Tibial artery (tissue), 4 donors: ENCODE data around the gene POLRMT.
"Not testable (repeated sequence)": the region's sequence is repeated elsewhere in the genome, so short reads cannot be mapped to it uniquely, and the experiment has no call there.

Experiments
- DNase-seq, 2 donors: peaks; one replicate each; pipeline ENCODE4 v3.0.0-alpha.2; 2019
- H3K27ac ChIP-seq, 2 donors: fragments of 200-600 bp; sonication (generic) in 1 of 2; 1 replicate in 1 of 2; 2 replicates in 1 of 2; pipeline ENCODE4 v1.5.1; 2018 to 2019; ENCODE audit warnings: mild to moderate bottlenecking in 1 of 2
- H3K27me3 ChIP-seq, 2 donors: fragments of 200-600 bp; sonication (generic) in 1 of 2; one replicate each; pipeline versions ENCODE4 v1.5.1 to v1.6.0; 2016 to 2019
- H3K36me3 ChIP-seq, 3 donors: fragments of 200-600 bp; sonication (generic) in 2 of 3; one replicate each; pipeline ENCODE4 v1.5.1; 2016 to 2019; ENCODE audit warnings: mild to moderate bottlenecking in 2 of 3
- H3K4me1 ChIP-seq, 4 donors: fragments of 200-600 bp; sonication (generic) in 2 of 4; 1 replicate in 3 of 4; 2 replicates in 1 of 4; pipeline ENCODE4 v1.5.1; 2016 to 2019
- H3K4me3 ChIP-seq, 2 donors: fragments of 200-600 bp; sonication (generic) in 1 of 2; 1 replicate in 1 of 2; 2 replicates in 1 of 2; pipeline ENCODE4 v1.5.1; 2018 to 2019; ENCODE audit warnings: mild to moderate bottlenecking in 2 of 2
- H3K9me3 ChIP-seq, 3 donors: fragments of 200-600 bp; sonication (generic) in 1 of 3; one replicate each; pipeline ENCODE4 v1.5.1; 2016 to 2019
- intact Hi-C: fragments of 100-400 bp; cut with DNase I; formaldehyde crosslinking; loops from one replicate; pipeline ENCODE4 v1.15.0; 2023; ENCODE audit warnings: low total_unique reads
- TF ChIP-seq, protein P1 (sequence below), 2 experiments: fragments of 200-600 bp in 1 of 2; fragments of 450-650 bp in 1 of 2; IDR thresholded peaks; one replicate each; pipeline ENCODE4 v1.5.1; 2017 to 2019; ENCODE audit warnings: antibody characterized with exemption in 2 of 2, mild to moderate bottlenecking in 1 of 2, moderate library complexity in 1 of 2

The POLRMT gene

DNA sequence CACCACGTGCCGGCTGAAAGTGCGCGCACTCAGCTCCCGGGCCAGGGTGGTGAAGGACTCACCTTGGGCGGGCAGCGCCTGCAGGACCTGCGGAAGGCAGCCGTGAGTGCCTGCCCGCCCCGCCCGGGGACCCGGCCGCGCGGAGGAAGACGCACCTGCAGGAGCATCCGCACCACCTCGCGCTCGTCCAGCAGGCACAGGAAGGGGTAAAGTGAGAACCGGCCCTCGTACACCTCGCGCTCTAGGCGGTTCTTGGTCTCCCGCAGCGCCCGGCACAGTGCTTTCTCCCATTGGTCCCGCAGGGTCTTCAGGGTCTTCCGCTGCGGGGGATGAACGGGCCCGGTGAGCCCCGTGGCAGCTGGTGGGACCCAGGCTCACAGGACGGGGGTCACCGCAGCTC is 10.7 kb downstream of the POLRMT start:
- Histone ChIP-seq H3K27ac (no peak overlapping the region), H3K4me3 (no peak overlapping the region), H3K4me1 (no peaks in the 10 kb centered on the region), H3K9me3 (no peaks in the 10 kb centered on the region), H3K27me3 (peaks cover 0 to 10% of the 10 kb centered on the region in 2 donors), H3K36me3 (peaks cover 62 to 94% (median 79%) of the 10 kb centered on the region in 3 donors)
- TF ChIP-seq, protein P1, sequence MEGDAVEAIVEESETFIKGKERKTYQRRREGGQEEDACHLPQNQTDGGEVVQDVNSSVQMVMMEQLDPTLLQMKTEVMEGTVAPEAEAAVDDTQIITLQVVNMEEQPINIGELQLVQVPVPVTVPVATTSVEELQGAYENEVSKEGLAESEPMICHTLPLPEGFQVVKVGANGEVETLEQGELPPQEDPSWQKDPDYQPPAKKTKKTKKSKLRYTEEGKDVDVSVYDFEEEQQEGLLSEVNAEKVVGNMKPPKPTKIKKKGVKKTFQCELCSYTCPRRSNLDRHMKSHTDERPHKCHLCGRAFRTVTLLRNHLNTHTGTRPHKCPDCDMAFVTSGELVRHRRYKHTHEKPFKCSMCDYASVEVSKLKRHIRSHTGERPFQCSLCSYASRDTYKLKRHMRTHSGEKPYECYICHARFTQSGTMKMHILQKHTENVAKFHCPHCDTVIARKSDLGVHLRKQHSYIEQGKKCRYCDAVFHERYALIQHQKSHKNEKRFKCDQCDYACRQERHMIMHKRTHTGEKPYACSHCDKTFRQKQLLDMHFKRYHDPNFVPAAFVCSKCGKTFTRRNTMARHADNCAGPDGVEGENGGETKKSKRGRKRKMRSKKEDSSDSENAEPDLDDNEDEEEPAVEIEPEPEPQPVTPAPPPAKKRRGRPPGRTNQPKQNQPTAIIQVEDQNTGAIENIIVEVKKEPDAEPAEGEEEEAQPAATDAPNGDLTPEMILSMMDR (IDR thresholded peaks at IDR 0.05) = no peak
- intact Hi-C loops = no loop called here
- DNase-seq = no peak

DNA sequence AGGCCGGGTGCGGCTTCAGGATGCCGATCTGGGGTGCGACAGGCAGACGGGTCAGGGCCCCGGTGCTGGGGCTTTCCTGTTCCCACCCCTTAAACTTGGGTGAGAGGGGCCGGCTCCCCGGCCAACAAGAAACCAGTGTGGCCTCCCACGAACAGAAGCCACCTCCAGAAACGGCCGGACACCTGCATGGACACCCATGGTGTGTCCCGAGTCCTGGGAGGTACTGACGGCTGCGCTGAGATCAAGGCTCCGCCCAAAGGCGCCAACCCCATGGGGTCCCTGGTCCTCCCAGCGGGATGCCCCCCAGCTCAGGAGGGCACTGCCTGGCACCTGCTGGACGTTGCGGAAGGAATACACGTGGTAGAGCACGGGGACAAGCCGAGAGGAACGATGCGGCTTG is 11.5 kb downstream of the POLRMT start:
- Histone ChIP-seq H3K27me3 (peaks cover 0 to 17% of the 10 kb centered on the region in 2 donors), H3K4me1 (no peaks in the 10 kb centered on the region), H3K4me3 (no peak overlapping the region), H3K36me3 (peaks cover 69 to 95% (median 87%) of the 10 kb centered on the region in 3 donors), H3K27ac (no peak overlapping the region), H3K9me3 (no peaks in the 10 kb centered on the region)
- TF ChIP-seq, protein P1 (IDR thresholded peaks at IDR 0.05) = no peak
- DNase-seq = no peak
- intact Hi-C loops = no loop called here

DNA sequence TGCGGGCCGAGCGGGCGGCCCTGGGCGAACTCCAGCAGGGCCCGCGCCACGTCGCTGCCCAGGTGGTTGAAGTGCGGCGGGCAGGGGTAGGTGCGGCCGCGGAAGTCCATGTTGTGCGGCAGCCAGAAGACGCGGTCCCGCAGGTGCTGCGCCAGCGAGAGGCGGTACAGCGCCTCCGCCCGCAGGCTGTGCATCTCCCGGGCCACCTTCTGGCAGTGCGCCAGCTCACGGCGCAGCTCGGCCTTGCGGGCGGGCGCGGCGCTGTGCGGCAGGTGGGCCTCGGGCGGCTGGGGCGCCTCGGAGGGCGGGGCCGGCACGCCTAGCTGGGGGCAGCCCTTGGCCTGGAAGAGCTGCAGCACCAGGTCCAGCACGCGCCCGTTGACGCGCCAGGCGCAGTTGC is 12.1 kb downstream of the POLRMT start:
- H3K27ac ChIP-seq, H3K4me1 ChIP-seq: not testable (repeated sequence)
- peaks cover 69 to 95% (median 88%) of the 10 kb centered on the region in 3 donors for H3K36me3 ChIP-seq

DNA sequence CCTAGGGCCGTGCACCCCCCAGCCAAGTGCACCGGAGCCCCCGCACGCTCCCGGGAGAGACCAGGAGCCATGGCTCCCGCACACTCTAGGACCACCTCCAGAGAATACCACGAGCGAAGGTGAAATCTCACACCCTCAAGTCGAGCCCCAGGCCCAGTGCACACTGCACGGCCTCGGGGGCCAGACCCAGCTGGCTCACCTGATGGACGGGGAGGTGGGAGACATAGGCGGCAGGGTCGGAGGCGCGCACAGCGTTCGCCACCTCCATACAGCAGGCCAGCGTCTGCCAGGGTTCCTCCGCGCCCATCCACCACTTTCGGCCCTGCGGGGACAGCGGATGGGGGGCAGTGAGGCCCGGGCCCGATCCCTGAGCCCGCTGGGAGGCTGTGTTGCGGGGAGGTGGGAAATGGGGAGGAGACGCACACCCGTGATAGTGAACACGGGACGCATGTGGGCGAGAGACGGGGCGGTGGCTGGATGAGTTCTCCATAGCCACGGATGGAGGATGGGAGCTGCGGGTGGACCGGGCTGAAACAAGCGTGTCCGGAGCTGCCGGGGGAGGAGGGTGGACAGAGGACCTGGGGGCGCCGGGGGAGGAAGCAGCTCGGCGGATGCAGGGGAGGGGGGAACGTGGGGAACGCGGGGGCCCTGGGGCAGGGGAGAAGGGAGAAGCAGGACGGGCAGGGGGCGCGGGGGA is 13.0 kb downstream of the POLRMT start:
- TF ChIP-seq, protein P1 (IDR thresholded peaks at IDR 0.05) = no peak
- Histone ChIP-seq H3K27me3 (peaks cover 0 to 23% of the 10 kb centered on the region in 2 donors), H3K27ac (no peak overlapping the region), H3K4me1 (peaks cover 0 to 7% (median 3%) of the 10 kb centered on the region in 4 donors), H3K36me3 (peaks cover 69 to 86% (median 81%) of the 10 kb centered on the region in 3 donors), H3K4me3 (no peak overlapping the region), H3K9me3 (no peaks in the 10 kb centered on the region)
- intact Hi-C loops = no loop called here
- DNase-seq = no peak

More for the DNA sequence above, 12.1 kb downstream of the POLRMT start:
- intact Hi-C loops, H3K4me3 ChIP-seq, DNase-seq, H3K9me3 ChIP-seq: not testable (repeated sequence)
- peaks cover 0 to 23% of the 10 kb centered on the region in 2 donors for H3K27me3 ChIP-seq

DNA sequence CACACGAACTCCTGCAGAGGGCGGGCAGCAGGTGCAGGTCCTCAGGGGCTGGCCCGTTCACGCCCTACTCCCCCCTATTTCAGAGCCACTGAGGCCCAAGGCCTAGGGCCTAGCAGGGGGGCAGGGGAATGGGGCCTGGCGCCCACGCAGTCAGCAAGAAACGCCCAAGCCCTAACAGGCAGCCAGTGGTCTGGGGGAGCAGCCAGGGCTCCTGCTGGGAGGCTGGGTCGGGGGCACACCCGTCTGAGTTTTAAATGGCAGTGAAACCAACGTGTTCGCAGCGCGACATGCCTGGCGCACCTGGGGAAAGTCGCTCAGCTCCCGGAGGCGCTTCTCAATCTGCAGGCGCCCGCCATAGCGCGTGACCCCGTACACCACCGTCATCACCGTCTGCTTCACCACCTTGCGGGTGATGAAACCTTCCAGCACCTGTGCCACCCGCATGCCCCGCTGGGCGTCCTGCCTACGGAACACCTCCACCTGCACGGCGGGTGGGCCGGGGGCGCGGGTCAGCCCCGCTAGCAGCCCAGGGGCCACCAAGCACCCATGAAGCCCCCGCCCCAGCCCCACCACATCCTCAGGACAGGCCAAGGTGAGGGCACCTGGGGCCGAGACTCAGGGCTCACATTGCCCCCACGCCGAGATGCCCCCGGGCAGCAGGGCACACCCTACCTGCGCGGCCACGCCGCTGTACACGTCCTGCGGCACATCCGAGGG is 13.9 kb downstream of the POLRMT start:
- Histone ChIP-seq H3K4me3 (no peak overlapping the region), H3K4me1 (peaks cover 0 to 7% (median 3%) of the 10 kb centered on the region in 4 donors), H3K27me3 (peaks cover 0 to 23% of the 10 kb centered on the region in 2 donors), H3K36me3 (peaks cover 65 to 78% (median 72%) of the 10 kb centered on the region in 3 donors), H3K27ac (no peak overlapping the region), H3K9me3 (no peaks in the 10 kb centered on the region)
- TF ChIP-seq, protein P1 (IDR thresholded peaks at IDR 0.05) = no peak
- intact Hi-C loops = no loop called here
- DNase-seq = no peak

DNA sequence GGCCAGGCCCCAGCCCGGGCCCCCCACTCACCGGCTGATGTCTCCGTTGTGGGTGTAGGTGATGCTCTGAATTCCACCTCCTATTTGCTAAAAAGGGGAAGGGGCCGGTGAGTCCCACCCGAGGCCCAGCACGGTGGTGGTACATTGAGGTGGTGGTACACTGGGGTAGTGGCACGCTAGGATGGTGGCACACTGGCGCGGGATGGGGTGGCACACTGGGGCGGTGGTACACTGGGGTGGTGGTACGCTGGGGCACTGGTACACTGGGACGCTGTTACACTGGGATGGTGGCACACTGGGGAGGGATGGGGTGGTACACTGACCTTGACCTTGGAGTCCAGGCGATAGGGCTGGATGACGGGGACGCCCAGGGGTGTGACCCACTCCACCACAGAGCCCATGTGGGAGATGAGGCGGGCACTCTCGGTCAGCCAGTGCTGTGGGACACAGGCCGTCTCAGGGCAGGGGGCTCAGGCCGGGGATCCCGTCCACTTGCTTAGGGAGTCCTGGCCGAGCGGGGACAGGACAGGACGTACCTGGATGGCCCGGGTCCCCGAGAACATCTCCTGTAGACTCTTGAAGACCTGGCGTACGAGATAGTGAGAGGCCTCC is 14.6 kb downstream of the POLRMT start:
- intact Hi-C loops = no loop called here
- peaks cover 0 to 7% (median 3%) of the 10 kb centered on the region in 4 donors for H3K4me1 ChIP-seq

More for the DNA sequence above, 14.6 kb downstream of the POLRMT start:
- H3K27ac ChIP-seq = no peak overlapping the region
- H3K27me3 ChIP-seq = peaks cover 0 to 23% of the 10 kb centered on the region in 2 donors
- TF ChIP-seq, protein P1 (IDR thresholded peaks at IDR 0.05) = no peak
- no peak overlapping the region for H3K4me3 ChIP-seq
- DNase-seq = no peak
- H3K36me3 ChIP-seq = peaks cover 61 to 71% (median 69%) of the 10 kb centered on the region in 3 donors
- no peaks in the 10 kb centered on the region for H3K9me3 ChIP-seq
